Neural crest cell (in vitro differentiated cells): Measurements from ENCODE around the gene FAM53C. TPM values are rescaled to one million over a fixed set of nuclear protein-coding genes. Genes with fewer than 3 reads are reported as not detected.

Experiments used
- DNase-seq: peaks from one replicate; pipeline ENCODE4 v3.0.0; 2021; ENCODE audit warnings: low read depth, mixed read lengths, low spot score
- H3K27ac Mint-ChIP-seq: one replicate; pipeline ENCODE4 v1.8.0; 2021; ENCODE audit warnings: mild to moderate bottlenecking, mixed read lengths; ENCODE audit not compliant: unreplicated experiment
- H3K27me3 Mint-ChIP-seq: 2 replicates; pipeline ENCODE4 v1.8.0; 2021; ENCODE audit warnings: low read depth, mild to moderate bottlenecking, mixed read lengths
- H3K36me3 Mint-ChIP-seq: 2 replicates; pipeline ENCODE4 v1.8.0; 2021; ENCODE audit warnings: low read depth, mild to moderate bottlenecking, mixed read lengths
- H3K4me1 Mint-ChIP-seq: 2 replicates; pipeline ENCODE4 v1.8.0; 2021; ENCODE audit warnings: mixed read lengths
- H3K4me3 Mint-ChIP-seq: one replicate; pipeline ENCODE4 v1.8.0; 2021; ENCODE audit warnings: mild to moderate bottlenecking, mixed read lengths
- H3K9me3 Mint-ChIP-seq: 2 replicates; pipeline ENCODE4 v1.8.0; 2021; ENCODE audit warnings: mixed read lengths
- total RNA-seq: library from RNA; stranded (reverse); gene quantifications from 2 replicates; pipeline ENCODE4 v1.2.1, GENCODE V29; 2021
- TF ChIP-seq, protein P1 (sequence below): fragments of 200-600 bp; sonication (generic); conservative IDR thresholded peaks from 2 replicates; pipeline ENCODE4 v1.5.0; 2021; ENCODE audit warnings: antibody characterized with exemption, mild to moderate bottlenecking

Gene FAM53C
- total RNA-seq, 1 donor from 2014 or later: 66.8 TPM

- peaks cover 39% of the 10 kb centered on the region for H3K4me1 Mint-ChIP-seq
- peaks cover 2% of the 10 kb centered on the region for H3K27me3 Mint-ChIP-seq
- no peaks in the 10 kb centered on the region for H3K9me3 Mint-ChIP-seq
- peaks cover 6% of the 10 kb centered on the region for H3K36me3 Mint-ChIP-seq
- peak overlapping the region; percentile 91 for H3K4me3 Mint-ChIP-seq
- DNase-seq: no peak
- TF ChIP-seq, protein P1, sequence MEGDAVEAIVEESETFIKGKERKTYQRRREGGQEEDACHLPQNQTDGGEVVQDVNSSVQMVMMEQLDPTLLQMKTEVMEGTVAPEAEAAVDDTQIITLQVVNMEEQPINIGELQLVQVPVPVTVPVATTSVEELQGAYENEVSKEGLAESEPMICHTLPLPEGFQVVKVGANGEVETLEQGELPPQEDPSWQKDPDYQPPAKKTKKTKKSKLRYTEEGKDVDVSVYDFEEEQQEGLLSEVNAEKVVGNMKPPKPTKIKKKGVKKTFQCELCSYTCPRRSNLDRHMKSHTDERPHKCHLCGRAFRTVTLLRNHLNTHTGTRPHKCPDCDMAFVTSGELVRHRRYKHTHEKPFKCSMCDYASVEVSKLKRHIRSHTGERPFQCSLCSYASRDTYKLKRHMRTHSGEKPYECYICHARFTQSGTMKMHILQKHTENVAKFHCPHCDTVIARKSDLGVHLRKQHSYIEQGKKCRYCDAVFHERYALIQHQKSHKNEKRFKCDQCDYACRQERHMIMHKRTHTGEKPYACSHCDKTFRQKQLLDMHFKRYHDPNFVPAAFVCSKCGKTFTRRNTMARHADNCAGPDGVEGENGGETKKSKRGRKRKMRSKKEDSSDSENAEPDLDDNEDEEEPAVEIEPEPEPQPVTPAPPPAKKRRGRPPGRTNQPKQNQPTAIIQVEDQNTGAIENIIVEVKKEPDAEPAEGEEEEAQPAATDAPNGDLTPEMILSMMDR: no peak
- peak overlapping the region; percentile 100 for H3K27ac Mint-ChIP-seq
These were observed 948 bp upstream of the FAM53C start for GRCh38 chr5:138336952-138337684.

- H3K4me3 Mint-ChIP-seq: peak overlapping the region; percentile 91
- H3K27ac Mint-ChIP-seq: peak overlapping the region; percentile 99
- H3K27me3 Mint-ChIP-seq: peaks cover 2% of the 10 kb centered on the region
- peaks cover 8% of the 10 kb centered on the region for H3K36me3 Mint-ChIP-seq
- TF ChIP-seq, protein P1: no peak
- no peaks in the 10 kb centered on the region for H3K9me3 Mint-ChIP-seq
- peaks cover 37% of the 10 kb centered on the region for H3K4me1 Mint-ChIP-seq
- no peak for DNase-seq
These were observed 485 bp downstream of the FAM53C start for GRCh38 chr5:138338411-138339090.

GRCh38 chr5:138339091-138339456 is 1.0 kb downstream of the FAM53C start:
- TF ChIP-seq, protein P1: no peak
- no peak for DNase-seq
- Mint-ChIP-seq H3K36me3 (peaks cover 8% of the 10 kb centered on the region), H3K4me1 (peaks cover 37% of the 10 kb centered on the region), H3K4me3 (peak overlapping the region; percentile 91), H3K9me3 (no peaks in the 10 kb centered on the region), H3K27ac (peak overlapping the region; percentile 99), H3K27me3 (peaks cover 2% of the 10 kb centered on the region)

GRCh38 chr5:138339464-138339863 is 1.4 kb downstream of the FAM53C start:
- no peak for DNase-seq
- Mint-ChIP-seq H3K27ac (peak overlapping the region; percentile 99), H3K27me3 (peaks cover 2% of the 10 kb centered on the region), H3K9me3 (no peaks in the 10 kb centered on the region), H3K4me1 (peaks cover 37% of the 10 kb centered on the region), H3K4me3 (peak overlapping the region; percentile 91), H3K36me3 (peaks cover 11% of the 10 kb centered on the region)
- TF ChIP-seq, protein P1: no peak

DNA sequence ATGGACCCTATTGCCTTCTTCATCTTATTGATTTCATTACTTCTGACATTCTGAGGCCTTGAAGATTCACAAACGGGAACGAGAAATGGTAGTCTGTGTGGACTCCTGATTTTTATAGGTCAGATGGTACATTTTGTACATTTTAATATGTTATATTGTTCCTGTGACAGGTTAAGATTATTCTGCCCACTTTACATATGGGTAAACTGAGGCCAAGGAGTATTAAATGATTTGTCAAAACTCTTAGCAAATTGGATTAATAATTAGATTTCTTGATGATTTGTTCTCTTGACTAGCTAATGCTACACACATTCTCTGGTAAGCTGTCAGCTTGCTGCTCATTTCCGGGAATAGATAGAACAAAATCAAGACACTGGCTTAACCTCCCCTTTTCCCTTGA is 1.9 kb downstream of the FAM53C start:
- H3K9me3 Mint-ChIP-seq: no peaks in the 10 kb centered on the region
- TF ChIP-seq, protein P1: no peak
- no peak for DNase-seq
- peaks cover 37% of the 10 kb centered on the region for H3K4me1 Mint-ChIP-seq
- H3K4me3 Mint-ChIP-seq: peak overlapping the region; percentile 91
- peaks cover 2% of the 10 kb centered on the region for H3K27me3 Mint-ChIP-seq
- no peak overlapping the region for H3K27ac Mint-ChIP-seq
- peaks cover 12% of the 10 kb centered on the region for H3K36me3 Mint-ChIP-seq
